ENCODE results near the gene ACOT7.

DNA sequence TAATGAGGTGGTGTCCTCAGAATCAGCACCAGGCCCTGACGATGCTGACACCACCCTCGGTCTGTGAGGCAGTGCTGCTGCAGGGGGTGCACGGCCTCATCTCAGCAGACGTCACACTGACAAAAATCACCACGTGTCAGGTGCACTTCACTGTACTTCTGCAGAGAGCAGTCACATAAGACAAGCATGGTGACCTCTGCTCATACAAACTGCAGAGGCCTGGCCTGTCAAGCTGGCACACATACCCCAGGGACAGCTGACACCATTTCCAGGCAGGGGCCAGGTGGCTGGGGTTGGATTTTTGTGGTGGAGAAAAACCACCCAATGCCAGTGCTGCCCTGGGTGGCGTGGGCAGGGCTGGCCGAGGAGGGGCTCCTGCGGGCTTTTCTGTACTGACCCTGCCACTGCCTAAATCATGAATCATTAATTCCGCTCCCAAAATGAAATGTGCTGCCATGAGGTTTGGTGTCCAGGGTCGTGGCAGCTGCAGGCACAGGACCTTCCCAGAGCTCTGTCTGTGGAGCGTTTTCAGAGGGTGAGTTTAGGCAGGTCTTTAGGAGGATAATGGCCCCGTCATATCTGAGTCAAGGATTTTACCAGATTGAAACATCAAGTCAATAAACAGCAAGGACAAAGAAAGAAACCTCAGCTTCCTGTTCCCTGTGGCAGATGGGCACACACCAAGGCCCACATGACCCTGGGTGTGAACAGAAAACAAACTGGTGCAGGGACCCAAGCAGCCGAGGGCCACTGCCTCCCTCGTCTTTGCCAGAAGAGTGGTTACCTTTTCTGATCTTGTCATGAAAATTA, 99.3 kb downstream of the ACOT7 start:
- TF ChIP-seq, protein P1, sequence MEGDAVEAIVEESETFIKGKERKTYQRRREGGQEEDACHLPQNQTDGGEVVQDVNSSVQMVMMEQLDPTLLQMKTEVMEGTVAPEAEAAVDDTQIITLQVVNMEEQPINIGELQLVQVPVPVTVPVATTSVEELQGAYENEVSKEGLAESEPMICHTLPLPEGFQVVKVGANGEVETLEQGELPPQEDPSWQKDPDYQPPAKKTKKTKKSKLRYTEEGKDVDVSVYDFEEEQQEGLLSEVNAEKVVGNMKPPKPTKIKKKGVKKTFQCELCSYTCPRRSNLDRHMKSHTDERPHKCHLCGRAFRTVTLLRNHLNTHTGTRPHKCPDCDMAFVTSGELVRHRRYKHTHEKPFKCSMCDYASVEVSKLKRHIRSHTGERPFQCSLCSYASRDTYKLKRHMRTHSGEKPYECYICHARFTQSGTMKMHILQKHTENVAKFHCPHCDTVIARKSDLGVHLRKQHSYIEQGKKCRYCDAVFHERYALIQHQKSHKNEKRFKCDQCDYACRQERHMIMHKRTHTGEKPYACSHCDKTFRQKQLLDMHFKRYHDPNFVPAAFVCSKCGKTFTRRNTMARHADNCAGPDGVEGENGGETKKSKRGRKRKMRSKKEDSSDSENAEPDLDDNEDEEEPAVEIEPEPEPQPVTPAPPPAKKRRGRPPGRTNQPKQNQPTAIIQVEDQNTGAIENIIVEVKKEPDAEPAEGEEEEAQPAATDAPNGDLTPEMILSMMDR (conservative IDR thresholded peaks at IDR 0.05; ENCODE audit: low read length), result no peak
- no peak for TF ChIP-seq EZH2phosphoT487 (IDR thresholded peaks at IDR 0.05; ENCODE audit: borderline replicate concordance, low read depth, low read length)

All from OCI-LY7 (cell line).